Dermis blood vessel endothelial cell (primary cell): ENCODE results near the gene TP53I11. TPM values are rescaled to one million over a fixed set of nuclear protein-coding genes. Genes with fewer than 3 reads are reported as not detected.

Experiments used
- DNase-seq: peaks from one replicate; pipeline ENCODE4 v3.0.0; 2010
- total RNA-seq: library from RNA; depleted of rRNA; stranded (reverse); fragments of >200 nt; gene quantifications from 2 replicates; pipeline ENCODE4 v1.2.3, GENCODE V29; 2014

TP53I11 gene
- total RNA-seq, 1 donor from 2014 or later: 47.1 TPM

DNA sequence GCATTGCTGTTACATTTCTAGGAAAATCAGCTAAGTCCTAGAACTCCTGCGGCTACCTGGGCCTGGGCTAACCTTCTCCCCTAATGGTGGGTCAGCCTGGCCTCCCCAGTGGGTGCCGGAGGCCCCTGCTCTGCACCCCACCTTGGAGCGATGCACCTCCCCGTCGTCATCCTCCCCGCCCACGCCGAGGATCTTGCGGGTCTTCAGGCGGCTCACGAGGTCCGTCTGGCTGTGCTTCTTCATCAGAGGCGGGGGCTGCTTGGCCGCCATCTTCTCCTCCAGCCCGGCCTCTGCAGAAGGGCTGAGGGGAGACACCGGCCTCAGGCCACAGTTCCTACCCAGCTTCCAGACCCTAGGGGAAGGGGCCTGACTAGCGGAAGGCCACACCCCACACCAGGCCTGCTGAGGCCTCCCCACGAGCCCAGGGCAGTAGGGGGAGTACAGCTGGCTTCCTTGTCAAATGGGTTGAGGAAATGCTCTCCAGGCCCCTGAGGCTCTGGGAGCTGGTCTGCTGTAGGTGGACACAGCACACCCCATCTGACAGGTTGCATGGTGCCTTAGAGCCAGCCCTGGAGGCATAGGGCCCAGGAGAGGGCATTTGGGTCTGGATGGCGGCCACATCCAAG is 12.5 kb downstream of the TP53I11 start:
- no peak for DNase-seq

GRCh38 chr11:44936951-44937543 is 13.6 kb downstream of the TP53I11 start:
- DNase-seq: no peak

- DNase-seq: peak; percentile 92
Observed at GRCh38 chr11:44936525-44936924, 14.2 kb downstream of the TP53I11 start.

GRCh38 chr11:44934735-44935250 is 15.9 kb downstream of the TP53I11 start:
- no peak for DNase-seq

- no peak for DNase-seq
Observed at GRCh38 chr11:44934110-44934509, 16.6 kb downstream of the TP53I11 start.

- no peak for DNase-seq
Observed at GRCh38 chr11:44931466-44931865, 19.2 kb downstream of the TP53I11 start.

DNA sequence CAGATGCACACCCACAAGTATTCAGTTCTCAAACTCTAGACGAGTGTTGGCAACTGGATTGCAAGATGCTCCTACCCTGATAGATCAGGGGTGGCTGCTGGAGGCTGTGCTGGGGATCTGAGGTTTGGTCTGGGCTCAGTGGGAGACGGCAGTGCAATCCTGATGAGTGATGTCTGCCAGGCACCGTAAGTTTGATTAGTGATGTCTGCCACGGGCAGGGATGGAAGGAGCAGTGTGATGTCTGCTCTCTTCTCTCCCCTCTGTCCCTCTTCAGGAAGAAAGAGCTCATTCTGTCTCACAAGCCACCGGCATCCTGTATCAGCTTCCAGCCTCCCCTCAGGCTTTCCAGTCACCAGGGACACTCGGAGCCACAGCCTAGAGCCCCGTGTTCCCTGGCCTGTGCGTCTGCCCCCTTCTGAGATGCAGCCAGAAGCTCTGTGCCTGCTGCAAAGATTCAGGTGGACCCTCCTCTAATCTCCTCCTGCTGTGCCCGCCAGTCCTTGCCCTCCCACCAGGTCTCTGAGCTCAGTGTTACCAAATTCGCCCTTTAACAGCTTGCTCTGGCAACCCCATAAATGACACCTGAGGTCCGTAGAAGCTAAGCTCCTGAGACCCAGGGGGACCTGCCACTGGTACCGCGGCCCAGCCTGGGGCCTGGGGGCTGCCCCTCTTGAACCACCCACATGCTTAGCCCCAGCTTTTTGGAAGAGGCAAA is 19.9 kb downstream of the TP53I11 start:
- DNase-seq: no peak

- no peak for DNase-seq
Observed at GRCh38 chr11:44928816-44929215, 21.9 kb downstream of the TP53I11 start.

- DNase-seq: no peak
Observed at GRCh38 chr11:44928144-44928543, 22.5 kb downstream of the TP53I11 start.

- DNase-seq: peak; percentile 85
Observed at GRCh38 chr11:44927174-44927661, 23.5 kb downstream of the TP53I11 start.

DNA sequence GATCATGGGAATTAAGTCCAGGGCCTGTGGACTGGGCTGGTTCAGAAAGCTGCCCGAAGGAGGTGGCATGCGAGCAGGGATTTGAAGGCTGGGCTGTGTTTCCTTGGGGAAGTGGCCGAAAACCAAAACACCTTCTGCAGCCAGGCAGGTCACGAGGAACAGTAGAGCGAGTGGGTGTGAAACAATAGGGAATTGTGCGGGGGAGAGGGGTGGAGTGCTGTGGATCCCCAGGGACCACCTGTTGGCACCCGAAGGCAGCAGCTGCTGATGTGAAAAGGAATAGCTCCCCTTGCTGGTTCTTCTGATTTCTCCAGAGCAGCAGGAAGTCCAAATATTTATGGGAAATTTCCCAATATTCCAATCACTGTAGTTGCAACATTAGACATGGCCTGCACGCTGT is 24.6 kb downstream of the TP53I11 start:
- no peak for DNase-seq

DNA sequence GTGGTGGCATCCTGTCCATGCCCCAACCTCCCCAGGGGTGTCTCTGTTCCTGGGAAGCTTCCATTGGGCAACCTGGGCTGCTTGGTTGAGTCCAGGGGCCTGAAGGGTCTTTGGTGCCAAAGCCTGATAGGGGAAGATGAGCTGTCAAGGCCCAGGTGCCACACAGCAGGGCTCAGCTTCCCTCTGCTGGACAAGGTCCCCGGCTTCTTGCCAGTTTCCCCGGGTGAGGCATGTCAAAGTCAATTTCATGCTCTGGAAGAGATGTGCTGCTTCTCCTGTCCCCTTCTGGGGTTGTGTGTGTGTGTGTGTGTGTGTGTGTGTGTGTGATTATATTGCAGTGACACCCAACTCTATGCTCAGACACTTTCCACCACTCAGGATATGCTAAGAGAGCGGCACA is 26.9 kb downstream of the TP53I11 start:
- DNase-seq: no peak

DNA sequence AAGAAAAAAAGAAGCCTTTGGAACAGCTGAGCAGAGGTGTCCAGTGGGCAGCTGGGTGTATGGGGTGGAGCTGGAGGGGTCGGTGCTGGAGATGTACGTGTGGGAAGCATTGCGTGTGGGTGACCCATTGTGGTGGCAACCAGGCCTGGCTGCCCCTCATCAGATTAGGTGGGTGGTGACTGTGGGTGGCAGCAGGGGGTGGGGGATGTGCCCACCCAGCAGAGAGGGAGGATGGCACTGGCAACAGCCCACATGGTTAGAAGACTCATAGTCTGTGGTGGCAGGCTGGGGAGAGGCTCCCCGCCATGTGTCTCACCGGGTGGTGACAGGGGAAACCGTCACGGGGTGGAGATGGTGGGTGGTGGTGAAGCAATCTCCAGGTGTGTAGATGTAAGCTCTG is 27.6 kb downstream of the TP53I11 start:
- no peak for DNase-seq

DNA sequence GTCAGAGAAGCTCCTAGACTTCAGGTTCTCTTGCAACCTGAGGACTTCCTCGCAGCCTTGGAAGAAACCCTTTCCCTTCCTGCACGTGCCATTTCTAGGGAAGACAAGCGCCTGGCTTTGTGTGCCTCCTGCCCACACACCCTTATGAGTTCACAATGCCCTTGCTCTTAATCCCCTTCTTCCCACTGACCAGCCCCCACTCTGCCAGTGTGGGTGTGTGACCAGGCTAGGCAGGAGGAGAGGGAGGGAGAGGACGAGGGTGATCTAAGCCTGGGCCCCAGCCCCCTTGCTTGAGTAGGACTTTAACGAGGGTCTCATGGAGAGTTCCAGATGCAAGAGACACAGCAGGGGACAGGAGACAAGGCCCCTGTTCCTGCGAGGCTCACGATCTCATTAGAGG is 30.2 kb downstream of the TP53I11 start:
- DNase-seq: no peak

DNA sequence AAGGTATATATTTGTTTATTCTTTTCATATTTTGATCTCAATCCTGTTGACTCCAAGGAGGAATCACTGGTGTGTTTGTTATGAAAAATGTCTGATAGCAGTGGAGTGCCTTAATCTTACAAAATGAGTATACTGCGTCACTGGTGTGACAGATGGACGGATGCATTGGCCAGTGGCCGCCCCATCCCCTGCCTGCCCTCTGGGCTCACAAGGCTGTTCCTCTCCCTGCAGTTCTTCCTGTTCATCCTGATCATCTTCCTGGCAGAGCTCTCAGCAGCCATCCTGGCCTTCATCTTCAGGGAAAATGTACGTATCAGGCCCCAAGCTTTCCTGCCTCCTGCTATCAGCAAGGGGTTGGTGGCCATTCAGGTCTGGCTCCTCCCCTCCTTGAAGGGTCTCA is 32.9 kb downstream of the TP53I11 start:
- no peak for DNase-seq

GRCh38 chr11:44916801-44917385 is 33.8 kb downstream of the TP53I11 start:
- DNase-seq: no peak

GRCh38 chr11:44916331-44916730 is 34.4 kb downstream of the TP53I11 start:
- DNase-seq: peak; percentile 39

DNA sequence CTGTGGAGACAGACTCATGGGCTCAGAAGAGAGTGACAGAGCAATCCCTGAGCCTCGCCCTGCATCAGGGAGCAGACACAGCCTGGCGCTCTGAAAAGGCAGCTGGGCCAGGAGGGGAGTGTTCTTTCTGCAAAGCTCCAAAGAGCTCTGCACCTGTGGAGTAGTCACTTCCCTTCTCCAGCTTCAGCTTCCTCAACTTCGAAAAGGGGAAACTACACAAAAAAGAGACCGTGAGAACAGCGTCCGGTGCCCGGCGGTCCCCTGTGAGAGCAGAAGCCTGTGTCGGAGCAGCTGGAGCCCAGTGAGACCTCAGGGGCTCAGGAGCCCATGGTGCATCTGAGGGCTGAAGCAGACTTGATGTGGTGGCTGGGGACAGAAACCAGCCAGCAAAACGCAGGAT is 35.1 kb downstream of the TP53I11 start:
- peak; percentile 60 for DNase-seq

DNA sequence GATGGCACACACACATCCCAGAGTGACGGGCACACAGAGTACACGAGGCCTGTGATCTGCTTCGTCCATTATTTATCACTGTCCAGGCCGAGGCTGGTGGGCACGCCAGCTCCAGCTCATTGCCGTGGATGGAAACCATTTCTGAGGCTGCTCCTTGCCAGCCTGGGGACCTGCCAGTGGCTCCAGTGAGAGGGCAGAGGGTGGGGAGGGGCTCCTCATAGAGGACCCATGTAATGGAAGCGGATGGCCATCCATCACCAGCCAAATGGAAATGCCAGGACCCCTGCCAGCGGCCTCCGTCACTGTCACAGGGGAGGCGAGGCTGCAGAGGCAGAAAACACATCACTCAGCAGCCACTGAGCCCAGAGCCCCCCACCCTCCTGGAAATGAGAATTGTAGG is 35.7 kb downstream of the TP53I11 start:
- DNase-seq: no peak

DNA sequence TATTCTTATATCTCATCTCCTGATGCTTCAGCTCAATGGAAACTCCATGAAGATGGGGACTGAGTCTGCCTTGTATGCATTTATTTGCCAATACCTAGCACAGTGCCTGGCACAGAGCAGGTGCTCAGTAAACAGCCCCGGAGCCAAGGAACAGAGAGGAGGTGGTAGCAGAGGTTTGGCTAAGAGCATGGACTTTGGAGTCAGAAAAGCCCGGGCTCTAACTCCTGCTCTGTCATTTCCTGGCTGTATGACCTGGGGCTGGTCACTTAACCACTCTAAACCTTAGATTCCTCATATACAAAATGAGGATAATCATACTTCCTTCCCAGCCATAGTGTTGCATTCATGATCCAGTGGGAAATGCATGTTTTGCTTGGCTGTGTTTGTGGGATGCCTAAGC is 36.6 kb downstream of the TP53I11 start:
- DNase-seq: peak; percentile 29

DNA sequence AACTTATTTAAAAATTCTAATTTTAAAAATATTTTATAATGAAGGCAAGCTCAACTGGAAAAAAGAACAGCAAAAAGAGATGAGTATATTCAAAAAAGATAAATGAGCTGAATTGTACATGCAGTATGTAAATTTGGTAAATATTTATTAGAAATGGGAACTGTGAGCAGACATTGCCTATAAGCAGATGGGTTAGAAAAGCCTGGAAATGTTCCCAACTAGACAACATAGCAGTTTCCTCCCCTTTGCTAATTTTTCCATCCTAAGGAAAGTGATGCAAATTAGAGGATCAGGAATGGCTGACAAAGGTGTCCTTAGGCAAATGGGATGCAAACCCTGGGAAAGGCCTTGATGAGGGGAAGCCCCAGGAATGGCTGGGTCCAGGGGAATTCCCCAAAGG is 37.2 kb downstream of the TP53I11 start:
- DNase-seq: no peak

DNA sequence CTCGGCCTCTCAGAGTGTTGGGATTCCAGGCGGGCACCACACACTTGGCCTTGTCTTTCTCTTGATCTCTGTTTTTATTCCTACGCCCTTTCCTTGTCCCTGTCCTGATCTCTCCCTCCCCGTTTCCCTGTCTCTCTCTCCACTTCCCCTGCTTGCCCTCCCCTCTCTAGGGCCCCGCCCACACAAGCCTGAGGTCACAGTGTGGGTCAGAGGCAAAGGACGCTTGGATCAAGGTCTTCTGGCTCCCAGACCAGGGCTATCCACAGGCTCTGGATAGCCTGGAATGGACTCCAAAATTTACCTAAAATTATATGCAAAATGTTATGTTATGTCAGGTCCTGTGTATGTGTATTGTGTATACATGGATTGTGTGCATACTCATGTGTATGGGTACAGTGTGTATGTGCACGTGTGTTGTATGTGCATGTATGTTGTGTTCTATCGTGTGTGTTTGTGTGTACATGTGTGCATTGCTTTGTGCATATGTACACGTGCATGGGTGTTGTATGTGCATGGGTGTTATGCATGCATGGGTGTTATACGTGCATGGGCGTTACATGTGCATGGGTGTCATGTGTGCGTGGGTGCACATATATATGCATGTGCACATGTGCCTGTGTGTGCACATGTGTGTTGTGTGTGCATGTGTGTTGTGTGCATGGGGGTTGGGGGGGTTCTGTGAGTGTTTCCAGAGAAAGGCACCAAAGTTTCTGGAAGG is 38.3 kb downstream of the TP53I11 start:
- no peak for DNase-seq
